Hematopoietic multipotent progenitor cell treated with erythropoietin and hydrocortisone succinate and interleukin-3 and kit ligand, for 6 days (in vitro differentiated cells): ENCODE results near the gene SELENOS.
"Not testable (repeated sequence)": the region's sequence is repeated elsewhere in the genome, so short reads cannot be mapped to it uniquely, and the experiment has no call there.

Experiments used
- DNase-seq: peaks from one replicate; pipeline ENCODE4 v3.0.0-alpha.2; 2015

The SELENOS gene

DNA sequence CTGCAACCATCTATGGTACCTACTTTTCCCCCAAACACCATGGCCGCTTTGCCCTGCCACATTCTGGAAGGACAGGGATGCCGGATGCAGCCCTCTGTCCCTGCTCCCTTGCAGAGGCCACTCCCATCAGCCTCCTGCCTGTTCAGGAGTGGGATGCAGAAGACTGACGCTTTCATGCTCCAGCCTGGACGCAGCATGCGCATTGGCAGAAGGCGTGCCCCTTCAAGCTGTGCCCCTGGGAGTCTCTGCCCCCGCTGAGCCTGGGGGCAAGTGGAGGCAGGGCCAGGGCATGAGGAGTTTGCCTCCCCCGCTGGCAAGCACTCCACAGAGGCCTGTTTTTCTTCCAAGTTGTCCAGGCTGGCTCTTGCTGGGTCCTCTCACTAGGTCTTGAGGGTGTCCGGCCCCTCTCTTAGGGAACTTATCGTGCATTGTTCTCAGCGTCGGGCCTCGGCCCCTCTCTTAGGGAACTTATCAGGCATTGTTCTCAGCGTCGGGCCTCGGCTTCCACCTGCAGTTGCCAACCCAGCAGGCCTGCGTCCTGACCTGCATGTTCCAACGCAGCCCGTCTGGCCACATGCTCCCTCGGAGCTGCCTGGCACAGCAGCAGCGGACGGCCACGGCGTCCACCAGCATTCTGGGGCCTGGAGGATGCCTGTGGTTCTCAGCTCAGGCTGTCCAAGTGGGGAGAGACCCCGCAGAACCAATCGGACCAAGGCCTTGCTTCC is 32.3 kb upstream of the SELENOS start:
- DNase-seq = no peak

DNA sequence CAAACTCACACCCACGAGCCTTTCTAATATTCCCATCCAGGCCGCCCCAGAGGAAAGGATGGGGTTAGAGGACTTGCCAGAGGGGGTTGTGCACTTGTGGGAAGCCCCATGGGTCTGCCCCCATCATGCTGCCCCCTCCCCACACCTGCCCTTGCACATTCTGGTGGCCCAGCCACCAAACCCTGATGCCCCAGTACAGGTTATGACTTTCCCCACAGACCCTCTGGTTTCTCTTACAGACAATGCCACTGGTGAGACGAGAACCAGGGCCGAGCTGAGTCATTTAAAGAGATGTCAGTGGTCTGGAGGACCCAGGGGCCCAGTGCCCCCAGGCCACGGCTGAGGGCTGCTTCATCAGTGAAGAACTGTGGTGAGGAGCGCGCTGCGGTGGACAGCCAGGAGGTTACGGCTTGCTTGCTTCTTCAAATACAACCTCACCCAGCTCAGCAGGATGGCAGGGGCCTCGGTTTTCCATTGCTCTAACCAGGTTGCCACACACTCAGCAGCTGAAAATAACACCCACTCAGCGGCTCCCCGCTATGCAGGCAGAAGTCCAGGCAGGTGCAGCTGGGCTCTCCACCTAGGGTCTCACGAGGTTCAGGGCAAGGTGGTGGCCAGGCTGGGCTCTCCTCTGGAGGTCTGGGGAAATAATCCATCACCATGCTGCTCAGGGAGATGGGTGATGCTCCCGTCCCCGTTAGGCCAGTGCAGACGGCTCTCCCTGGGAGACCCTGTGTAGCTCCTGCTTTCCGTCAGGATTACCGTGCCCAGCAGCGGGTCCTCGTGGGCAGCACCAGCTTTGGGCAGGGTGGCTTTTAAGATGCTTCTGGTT is 31.5 kb upstream of the SELENOS start:
- no peak for DNase-seq

DNA sequence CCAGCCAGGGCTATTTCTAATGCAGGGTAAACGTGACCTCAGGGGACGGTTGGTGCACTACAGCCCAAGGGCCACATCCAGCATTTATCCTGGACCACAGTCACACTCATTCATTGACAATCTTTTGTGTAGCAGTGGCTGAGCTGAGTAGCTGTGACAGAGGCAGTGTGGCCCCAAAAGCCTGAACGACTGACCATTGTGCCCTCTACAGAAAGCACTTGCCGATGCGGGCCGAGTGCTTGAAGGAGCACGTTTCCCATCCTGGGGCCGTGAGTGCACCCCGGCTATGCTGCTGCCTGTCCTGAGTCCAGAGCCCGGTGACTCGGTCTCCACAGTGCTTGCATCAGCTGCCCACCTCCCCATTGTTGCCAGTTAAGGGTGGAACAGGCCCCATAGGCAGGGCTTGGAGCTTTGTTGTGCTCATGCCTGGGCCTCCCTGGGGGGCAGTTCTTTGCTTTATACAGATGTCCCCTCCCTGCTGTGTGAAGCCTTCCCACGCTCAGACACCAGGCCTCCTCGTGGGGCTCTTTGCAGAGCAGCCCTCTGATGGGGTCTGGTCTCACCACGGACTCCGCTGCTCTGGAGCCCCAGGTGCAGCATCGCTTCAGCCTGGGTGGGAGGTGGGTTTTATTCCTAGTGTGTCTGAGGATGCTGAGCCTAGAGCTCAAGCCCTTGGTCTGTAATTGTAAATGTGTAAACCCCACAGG is 30.8 kb upstream of the SELENOS start:
- no peak for DNase-seq

DNA sequence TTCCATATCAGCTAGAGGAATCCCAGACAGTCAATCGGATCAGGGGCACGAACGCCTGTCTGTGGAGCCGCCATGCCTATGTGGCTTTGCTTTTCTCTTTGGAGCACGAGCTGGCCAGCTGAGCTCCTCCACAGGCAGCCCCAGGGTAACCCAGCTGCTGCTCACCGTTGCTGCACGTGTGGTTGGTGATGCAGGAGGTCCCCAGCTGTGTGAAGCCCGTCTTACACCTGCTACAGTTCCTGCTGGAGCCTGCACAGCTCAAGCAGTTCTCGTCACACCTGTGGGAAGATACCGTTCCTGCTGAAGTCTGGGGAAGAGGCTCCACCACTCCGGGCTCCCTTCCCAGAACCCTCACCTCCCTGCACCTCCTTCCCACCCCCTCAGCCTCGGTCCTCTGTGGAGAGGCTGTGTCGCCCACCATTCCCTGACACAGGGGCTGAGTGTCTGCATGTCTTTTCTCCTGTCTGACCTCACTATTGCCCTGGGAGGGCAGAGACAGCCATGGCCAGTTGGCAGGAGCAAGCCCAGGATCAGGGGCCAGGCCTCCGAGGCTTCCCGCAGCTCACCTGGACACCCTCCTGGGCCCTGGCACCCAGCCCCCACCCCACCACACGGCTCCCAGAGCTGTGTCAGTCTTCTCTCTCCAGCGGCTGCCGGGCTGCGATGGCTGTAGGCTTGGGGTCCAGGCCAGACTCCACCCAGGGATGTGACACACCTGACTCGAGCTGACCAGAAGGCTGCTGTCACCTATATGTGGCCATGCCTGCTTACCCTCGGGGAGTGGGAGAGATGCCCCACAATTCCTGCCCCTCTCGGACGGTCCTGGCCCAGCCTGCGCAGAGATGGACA is 30.0 kb upstream of the SELENOS start:
- DNase-seq = no peak

DNA sequence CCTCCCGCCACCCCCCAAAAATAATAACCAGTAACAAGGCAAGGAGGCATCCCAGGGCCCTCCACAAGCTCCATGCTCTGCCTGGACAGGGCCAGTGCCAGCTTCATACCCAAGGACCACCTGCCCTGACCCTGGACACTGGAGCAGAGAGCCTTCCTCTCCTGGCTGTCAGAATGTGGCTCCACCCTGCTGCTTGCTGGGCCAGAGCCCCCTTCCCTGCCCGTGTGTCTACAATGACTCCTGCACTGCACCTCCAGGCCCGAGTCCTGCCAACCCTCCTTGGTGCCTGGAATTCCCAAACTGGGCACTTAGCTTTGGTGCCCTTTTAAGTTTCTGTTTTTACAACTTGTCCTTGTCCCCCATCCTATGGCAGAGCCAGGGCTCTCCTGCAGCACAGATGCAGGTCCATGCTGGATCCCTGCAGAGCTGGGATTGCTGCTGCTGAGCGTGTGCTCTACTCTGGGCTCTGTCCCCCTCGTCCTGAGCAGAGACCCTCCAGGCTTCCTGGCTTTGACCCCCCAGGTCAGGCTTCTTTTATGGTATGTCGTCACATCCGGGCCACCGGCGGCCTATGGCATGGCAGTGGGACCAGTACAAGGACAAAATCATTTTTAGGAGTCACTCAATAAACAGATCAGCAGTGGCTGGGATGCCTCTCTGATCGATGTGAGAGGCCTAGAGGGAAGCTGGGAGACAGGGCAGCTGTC is 29.2 kb upstream of the SELENOS start:
- no peak for DNase-seq

DNA sequence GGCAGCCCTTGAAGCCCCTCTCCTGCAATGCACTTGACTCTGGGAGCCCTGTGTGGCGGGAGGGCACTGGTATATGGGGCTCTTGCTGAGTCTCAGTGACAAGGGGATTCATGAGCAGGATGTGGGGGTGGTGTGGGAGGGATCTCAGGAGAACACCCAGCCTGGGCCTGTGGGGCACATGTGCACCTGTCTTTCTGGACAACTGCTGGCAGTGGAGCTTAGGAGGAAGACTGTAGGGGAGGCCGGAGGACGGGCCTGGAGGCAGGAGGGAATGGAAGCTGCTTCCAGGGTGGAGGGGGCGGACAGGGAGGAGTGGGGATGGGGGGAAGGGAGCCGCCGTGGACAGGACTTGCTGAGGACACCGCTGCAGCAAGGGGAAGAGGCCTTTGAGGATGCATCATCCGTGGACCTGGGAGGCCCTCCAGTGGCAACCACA is 28.6 kb upstream of the SELENOS start:
- no peak for DNase-seq

DNA sequence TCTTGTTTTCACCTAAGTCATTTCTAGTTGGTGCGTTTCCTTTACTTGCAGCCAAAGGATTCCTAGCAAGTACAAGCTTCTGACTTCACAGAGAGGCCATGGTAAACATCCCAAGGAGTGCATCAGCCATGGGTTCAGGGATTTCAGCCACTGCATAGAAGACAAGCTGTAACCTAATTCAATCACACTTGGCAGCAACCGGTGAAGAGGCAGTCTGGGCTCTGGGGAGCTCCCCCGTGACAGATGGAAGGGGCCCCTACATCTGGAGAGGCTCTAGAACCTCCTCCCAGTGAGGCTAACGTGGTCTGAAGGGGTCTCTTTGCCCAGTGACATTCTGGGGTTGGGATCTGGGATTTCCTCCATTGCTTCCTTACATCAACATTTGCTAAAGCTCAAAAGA is 26.1 kb upstream of the SELENOS start:
- no peak for DNase-seq

DNA sequence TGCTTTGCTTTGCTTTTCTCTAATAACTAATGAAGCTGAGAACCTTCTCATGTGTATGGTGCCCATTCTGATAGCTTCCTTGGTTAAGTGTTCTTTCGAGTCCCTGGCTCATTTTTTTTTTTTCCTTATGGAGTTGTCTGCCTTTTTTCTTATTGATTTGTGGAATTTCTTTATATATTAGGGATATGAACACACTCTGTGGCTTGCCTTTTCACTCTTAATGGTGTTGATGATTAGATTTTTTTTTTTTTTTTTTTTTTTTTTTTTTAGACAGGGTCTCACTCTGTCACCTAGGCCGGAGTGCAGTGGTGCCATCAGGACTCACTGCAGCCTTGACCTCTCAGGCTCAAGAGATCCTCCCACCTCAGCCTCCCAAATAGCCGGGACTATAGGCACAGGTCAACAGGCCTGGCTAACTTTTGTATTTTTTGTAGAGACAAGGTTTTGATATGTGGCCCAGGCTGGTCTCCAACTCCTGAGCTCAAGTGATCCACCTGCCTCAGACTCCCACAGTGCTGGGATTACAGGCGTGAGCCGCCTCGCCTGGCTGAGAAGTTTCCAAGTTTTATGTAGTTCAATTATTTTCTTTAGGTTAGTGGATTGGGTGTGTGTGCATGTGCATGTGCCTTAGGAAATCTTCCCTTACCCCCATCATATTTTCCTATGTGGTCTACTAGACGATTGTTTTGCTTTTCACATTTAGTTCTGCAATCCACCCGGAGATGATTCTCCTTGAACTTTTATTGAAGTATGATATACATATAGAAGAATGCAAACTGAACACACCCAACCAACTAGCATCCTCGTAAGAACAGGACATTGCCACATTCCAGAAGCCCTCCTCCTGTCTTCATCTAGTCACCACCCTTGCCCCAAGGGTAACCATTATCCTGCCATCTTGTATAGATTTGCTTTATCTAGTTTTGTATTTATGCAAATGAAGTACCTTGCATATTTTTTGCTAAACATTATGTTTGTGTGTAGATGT is 19.4 kb upstream of the SELENOS start:
- no peak for DNase-seq

DNA sequence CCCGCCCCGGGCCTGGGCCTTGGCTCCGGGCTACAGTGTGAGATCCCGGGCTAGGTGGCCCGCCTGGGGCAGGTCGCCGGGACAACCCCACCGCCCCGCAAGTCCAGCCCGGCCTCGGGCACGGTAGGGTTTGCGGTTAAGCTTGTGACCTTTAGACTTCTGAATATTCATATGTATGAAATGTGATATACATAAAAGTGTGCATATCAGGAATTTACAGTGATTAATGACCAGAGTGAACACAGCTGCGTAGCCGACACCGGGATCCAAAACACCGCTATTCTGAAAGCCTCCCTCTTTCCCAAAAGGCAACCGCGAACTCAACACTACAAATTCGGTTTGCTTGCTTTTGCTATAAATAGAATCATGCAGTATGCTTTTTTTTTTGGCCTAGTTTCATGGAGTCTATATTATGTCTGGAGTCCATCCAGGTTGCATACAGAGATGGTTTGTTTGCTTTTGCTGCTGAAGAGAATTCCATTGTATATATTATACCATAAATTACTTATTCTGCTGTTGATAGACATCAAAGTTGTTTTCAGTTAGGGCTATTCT is 18.4 kb upstream of the SELENOS start:
- peak; percentile 36 for DNase-seq

DNA sequence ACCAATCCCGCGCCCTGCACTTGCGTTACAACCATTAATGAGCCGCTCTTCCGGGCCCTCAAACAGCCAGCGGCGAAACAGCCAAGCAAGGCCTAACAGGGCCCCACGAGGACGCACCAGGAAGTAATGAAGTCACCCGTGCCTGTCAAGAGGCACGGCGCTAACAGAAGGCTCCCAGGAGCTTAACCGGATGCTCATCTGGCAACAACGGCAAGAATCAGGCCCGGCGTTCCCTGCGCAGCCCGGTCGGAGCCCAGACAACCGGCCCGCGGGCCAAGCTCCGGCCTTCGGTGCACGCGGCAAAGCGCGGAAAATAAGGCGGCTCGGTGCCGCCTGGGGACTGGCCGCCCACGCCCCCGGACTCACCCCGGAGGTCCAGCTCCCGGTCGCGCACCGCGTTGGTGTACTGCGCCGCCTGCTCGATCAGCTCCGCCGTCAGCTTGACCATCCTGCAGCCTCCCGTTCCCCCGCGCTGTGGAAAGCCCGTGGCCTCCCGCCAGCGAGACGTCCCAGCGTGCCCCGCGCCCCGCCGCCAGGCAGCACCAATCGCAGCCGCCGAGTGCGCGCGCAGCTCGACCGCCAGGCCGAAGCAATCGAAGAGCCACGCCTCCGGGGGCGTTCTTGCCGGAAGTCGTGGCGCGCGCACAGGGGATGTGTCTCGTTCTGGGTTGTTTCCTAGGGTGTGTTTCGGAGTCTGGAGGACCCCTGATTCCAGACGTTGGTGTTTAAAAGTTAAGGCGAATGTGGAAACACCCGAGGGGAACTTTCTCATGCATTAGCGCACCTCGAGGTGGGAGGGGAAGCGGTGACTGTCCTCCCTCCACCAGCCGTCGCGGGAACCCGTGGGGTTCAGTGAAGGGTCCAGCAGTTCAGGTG is 17.7 kb upstream of the SELENOS start, which contains the start of gene SNRPA1:
TSS of gene SNRPA1 (minus strand) at position 518 of the 876 bp plus-strand sequence. CDS start at position 448, 70 bp downstream.
- peak; percentile 97 for DNase-seq

DNA sequence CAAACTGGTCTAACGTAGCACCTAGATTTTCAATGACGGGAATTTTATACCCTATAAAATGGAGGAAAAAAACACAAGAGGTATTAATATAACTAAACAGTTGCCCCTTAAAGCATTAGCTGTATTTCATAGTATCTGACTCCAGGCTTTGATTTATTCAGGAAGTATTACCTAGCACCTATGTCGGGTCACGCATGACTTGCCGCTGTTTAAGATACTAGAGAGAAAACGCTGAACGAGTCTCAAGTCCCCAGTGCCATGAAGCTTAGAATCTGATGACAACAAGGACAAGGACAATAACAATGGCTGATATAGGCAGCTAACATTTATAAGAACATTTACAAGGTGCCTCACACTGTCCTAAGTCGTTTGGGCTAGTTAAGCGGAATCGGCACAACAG is 15.8 kb upstream of the SELENOS start:
- no peak for DNase-seq

DNA sequence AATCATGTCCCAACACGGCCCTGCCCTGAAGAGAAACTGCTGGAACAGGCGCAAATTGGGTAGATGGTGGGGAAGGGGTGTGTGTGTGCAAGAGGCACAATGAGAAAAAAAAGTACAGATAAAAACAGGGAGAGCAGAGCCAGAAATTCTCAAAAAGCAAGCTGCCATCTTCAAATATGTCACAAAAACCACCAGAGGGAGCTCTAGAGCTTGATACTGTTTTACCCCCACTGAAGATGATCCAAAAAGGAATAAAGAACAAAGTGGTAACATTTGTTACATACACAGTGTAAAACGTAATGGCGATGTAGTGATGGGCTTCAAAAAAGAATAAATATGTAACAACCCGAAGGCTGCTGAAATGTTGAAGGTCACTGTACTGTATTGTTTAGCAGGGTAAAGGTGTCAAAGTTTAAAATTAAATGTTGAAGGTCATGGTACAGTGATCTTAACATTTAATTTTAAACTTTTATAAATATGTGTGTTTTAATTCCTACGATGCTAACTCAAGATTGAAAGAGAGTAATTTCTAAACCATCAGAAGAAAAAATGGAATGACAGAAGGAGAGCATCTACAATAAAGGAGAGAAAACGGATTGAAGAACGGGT is 11.7 kb upstream of the SELENOS start:
- DNase-seq = peak; percentile 90

DNA sequence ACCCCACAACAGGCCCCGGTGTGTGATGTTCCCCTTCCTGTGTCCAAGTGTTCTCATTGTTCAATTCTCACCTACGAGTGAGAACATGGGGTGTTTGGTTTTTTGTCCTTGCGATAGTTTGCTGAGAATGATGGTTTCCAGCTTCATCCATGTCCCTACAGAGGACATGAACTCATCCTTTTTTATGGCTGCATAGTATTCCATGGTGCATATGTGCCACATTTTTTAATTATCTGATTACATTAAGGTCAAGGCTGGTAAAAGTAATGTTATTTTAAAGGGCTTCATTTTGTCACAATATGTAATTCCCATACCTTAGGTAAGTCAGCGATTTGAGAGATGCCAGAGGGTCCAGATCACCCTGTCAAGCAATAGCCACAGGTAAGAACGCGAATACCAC is 10.1 kb upstream of the SELENOS start:
- not testable (repeated sequence) for DNase-seq

DNA sequence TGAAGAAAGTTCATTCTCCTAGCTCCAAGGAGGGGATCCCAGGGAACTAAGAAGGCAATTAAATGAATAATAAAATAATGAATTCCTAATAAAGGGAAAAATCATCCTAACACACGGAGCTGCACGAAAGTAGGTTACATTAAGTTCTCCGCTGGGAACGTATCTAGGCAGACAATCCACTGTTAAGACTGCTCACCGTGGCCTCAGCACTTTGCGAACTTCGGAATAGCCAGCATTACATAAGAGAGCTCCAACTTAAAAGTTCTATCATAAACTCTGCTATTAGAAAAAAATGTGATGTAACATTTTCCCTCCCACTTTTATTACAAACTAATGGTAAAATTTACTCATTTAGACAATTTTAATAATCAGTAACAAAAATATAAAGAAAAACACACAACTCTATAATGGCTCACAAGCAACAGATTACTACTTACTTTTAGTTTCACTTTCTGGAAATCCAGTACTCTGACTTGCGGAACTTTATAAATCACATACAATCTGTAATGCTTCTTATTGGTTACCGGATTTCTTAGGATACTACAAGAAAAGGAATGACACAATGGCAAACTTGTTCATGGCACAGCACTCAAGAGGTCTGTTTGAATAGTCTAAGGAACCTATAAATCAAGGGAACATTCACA is 9.3 kb upstream of the SELENOS start:
- DNase-seq = no peak

DNA sequence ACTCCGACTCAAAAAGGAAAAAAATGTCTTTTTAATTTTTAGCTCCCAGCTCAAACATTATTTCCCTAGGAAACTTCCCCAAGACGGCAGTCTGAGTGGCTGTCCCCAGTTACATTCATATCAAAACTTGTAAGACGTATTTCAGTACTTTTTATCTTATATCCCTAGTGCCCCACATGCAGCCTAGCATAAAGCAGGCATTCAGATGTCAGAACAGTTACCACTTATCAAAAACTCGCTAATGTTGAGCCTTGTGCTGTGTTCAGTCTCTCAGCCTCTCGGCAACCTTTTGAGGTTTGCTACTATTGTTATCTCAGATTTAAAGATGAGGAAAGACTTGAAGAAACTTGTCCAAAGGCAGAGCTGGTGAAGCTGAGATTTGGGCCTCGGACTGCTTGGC is 6.6 kb upstream of the SELENOS start:
- no peak for DNase-seq

DNA sequence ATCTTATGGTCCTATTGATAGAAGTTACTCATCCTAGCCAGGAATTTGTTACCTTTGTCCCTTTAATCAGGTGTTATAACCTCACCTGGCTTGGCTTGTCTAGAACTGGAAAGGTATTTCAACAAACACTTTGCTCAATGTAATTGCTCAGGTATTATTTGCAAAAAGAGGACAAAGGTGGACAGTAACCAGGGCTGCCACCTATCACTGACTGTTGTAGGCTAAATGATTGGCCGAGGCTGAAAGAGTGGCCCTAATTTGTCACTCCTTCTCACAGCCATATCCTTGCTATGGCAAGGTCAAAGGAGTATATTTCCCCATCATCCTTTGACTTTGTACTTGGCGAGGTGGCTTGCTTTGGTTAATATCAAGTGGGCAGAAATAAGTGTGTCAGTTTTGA is 2.7 kb upstream of the SELENOS start:
- no peak for DNase-seq

DNA sequence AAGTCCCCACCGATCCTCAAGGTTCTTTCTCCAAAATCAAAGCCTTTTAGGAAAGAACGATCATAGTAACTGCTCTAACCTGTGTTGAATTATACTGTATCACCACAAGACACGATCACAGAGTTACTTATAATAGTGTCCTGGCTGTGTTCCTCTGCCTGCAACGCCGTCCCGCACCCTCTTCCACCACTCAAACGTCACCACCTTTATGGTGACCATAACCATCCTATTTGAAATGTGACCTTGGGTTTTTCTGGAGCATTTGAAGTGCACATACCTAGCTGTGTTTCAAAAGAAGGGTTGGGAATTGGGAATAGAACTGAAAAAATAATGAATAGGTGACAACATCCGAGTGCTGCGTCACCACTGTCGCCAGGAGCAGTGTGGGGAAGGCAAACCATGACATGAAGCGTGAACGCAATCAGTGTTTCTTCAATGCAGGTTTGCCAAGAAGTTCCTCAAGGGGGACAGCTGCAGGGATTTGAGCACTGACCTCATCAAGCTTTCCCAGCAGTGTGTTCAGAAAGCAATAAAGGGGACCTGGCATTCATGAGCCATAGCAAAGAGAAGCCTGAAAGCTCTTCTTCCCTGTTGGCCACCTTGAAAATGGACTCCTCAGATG is 769 bp upstream of the SELENOS start:
- DNase-seq = no peak
